MCF 10A (cell line): ENCODE data around the gene ATP10B. TPM values are rescaled to one million over a fixed set of nuclear protein-coding genes. Genes with fewer than 3 reads are reported as not detected.

Experiments used
- BruUV-seq: library from RNA; stranded (reverse); fragments of 400-500 nt; replicated peaks from 2 replicates; lab custom pipeline; 2021; lab: Mats Ljungman, UMichigan
- CTCF ChIA-PET: fragments of 300-600 bp; sonication (Branson Sonifier 250); formaldehyde crosslinking; extraction: SDS; loops from one replicate; lab custom pipeline; 2021; ENCODE audit warnings: antibody characterized with exemption, inconsistent platforms; lab: Yijun Ruan, JAX
- POLR2A ChIA-PET: fragments of 300-600, 350-650 bp; sonication (Branson Sonifier 250); formaldehyde crosslinking; extraction: SDS; loops from one replicate; lab custom pipeline; 2020; ENCODE audit warnings: antibody characterized with exemption, inconsistent platforms; lab: Yijun Ruan, JAX
- DNase-seq: peaks from one replicate; pipeline ENCODE4 v3.0.0-alpha.2; 2018; ENCODE audit not compliant: unreplicated experiment
- H3K27ac Mint-ChIP-seq: one replicate; pipeline ENCODE4 v1.8.0; 2022; ENCODE audit warnings: mild to moderate bottlenecking, low read depth, mixed read lengths; ENCODE audit not compliant: unreplicated experiment
- H3K27me3 Mint-ChIP-seq: one replicate; pipeline ENCODE4 v1.8.0; 2022; ENCODE audit warnings: mixed read lengths; ENCODE audit not compliant: insufficient read depth, unreplicated experiment
- H3K36me3 Mint-ChIP-seq: one replicate; pipeline ENCODE4 v1.8.0; 2022; ENCODE audit warnings: mild to moderate bottlenecking, moderate library complexity, mixed read lengths; ENCODE audit not compliant: insufficient read depth, unreplicated experiment
- H3K4me1 Mint-ChIP-seq: one replicate; pipeline ENCODE4 v1.8.0; 2022; ENCODE audit warnings: mixed read lengths; ENCODE audit not compliant: insufficient read depth, unreplicated experiment
- H3K4me3 Mint-ChIP-seq: one replicate; pipeline ENCODE4 v1.8.0; 2022; ENCODE audit warnings: mild to moderate bottlenecking, moderate library complexity, mixed read lengths; ENCODE audit not compliant: unreplicated experiment
- H3K9me3 Mint-ChIP-seq: one replicate; pipeline ENCODE4 v1.8.0; 2022; ENCODE audit warnings: mixed read lengths; ENCODE audit not compliant: unreplicated experiment
- intact Hi-C: fragments of 100-400 bp; cut with micrococcal nuclease; formaldehyde crosslinking; loops from 2 replicates; pipeline ENCODE4 v1.14.1; 2022
- total RNA-seq: library from RNA; stranded (reverse); gene quantifications from 2 replicates; pipeline ENCODE4 v1.2.3, GENCODE V29; 2022
- TF ChIP-seq, protein P1 (sequence below): fragments of 200-600 bp; IDR thresholded peaks from one replicate; pipeline ENCODE4 v1.8.0; 2022; ENCODE audit warnings: antibody characterized with exemption, mild to moderate bottlenecking; ENCODE audit not compliant: unreplicated experiment

Gene ATP10B
- total RNA-seq, 1 experiment from 2014 or later: not detected

GRCh38 chr5:160643616-160644240 is 208.3 kb downstream of the ATP10B start:
- Mint-ChIP-seq H3K4me3 (no peak overlapping the region), H3K36me3 (no peaks in the 10 kb centered on the region), H3K4me1 (no peaks in the 10 kb centered on the region), H3K27ac (no peak overlapping the region), H3K27me3 (peaks cover 10% of the 10 kb centered on the region), H3K9me3 (no peaks in the 10 kb centered on the region)
- intact Hi-C loops: loop anchor here (10.0 kb wide), 1 partner anchor 1031 kb away; no protein-coding TSS in a partner anchor
- TF ChIP-seq, protein P1, sequence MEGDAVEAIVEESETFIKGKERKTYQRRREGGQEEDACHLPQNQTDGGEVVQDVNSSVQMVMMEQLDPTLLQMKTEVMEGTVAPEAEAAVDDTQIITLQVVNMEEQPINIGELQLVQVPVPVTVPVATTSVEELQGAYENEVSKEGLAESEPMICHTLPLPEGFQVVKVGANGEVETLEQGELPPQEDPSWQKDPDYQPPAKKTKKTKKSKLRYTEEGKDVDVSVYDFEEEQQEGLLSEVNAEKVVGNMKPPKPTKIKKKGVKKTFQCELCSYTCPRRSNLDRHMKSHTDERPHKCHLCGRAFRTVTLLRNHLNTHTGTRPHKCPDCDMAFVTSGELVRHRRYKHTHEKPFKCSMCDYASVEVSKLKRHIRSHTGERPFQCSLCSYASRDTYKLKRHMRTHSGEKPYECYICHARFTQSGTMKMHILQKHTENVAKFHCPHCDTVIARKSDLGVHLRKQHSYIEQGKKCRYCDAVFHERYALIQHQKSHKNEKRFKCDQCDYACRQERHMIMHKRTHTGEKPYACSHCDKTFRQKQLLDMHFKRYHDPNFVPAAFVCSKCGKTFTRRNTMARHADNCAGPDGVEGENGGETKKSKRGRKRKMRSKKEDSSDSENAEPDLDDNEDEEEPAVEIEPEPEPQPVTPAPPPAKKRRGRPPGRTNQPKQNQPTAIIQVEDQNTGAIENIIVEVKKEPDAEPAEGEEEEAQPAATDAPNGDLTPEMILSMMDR: no peak
- no TSS peak for BruUV-seq
- CTCF ChIA-PET: interaction anchor here (0.7 kb wide), 1 partner anchor 138 kb away, joined by 3 read pairs; no protein-coding TSS in a partner anchor
- no peak for DNase-seq
- POLR2A ChIA-PET: no interaction called here

DNA sequence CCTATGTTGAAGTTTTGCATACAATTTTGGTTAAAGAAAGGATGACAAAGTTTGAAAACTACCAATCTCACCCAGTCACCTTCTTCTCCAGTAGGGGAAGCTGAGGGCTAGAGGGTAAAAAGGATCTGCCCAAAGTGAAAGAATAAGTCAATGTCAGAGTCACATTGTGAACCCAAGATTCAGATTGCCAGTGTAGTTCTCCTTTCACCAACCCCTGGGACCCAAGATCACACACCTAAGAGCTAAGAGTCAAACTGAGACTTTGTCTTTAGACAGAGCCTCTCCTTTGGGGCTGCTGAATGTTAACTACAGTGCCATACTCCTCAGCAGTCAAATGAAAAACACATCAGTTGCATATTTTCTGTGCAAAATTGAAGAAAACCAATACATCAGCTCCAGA is 210.6 kb downstream of the ATP10B start:
- ChIA-PET CTCF (interaction anchor here (2.1 kb wide), 1 partner anchor 8 kb away, joined by 11 read pairs; no protein-coding TSS in a partner anchor), POLR2A (no interaction called here)
- Mint-ChIP-seq H3K4me1 (no peaks in the 10 kb centered on the region), H3K36me3 (no peaks in the 10 kb centered on the region), H3K4me3 (no peak overlapping the region), H3K27me3 (peaks cover 18% of the 10 kb centered on the region), H3K9me3 (peaks cover 11% of the 10 kb centered on the region), H3K27ac (no peak overlapping the region)
- BruUV-seq: no TSS peak
- TF ChIP-seq, protein P1: no peak
- DNase-seq: no peak
- intact Hi-C loops: loop anchor here (10.0 kb wide), 1 partner anchor 1033 kb away; no protein-coding TSS in a partner anchor

DNA sequence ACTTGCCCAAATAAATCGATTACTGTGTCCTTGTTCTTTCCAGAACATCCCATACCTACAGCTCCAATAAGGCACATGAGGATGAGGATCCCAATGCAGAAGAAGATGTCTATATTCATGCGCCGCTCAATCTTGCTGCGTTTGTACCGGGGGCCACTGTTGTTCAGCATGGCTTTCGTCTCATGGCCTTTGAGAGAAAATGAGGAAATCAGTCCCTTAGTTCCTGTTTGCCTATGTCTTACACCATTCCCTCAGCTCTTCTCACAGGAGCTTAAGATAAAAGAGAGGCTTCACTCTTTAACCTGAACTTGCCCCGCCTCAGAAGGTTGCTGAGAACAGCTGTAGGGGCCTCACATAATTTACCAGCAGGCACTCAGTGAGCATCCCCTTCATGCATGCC is 211.6 kb downstream of the ATP10B start:
- CTCF ChIA-PET: interaction anchor here (1.1 to 2.1 kb wide), 2 partner anchors 9 to 101 kb away, joined by 3 to 11 read pairs; no protein-coding TSS in a partner anchor
- TF ChIP-seq, protein P1: no peak
- no peak for DNase-seq
- intact Hi-C loops: loop anchor here (10.0 kb wide), 1 partner anchor 1034 kb away; no protein-coding TSS in a partner anchor
- no TSS peak for BruUV-seq
- no peaks in the 10 kb centered on the region for H3K36me3 Mint-ChIP-seq
- no peaks in the 10 kb centered on the region for H3K4me1 Mint-ChIP-seq
- peaks cover 15% of the 10 kb centered on the region for H3K9me3 Mint-ChIP-seq
- POLR2A ChIA-PET: no interaction called here
- peaks cover 18% of the 10 kb centered on the region for H3K27me3 Mint-ChIP-seq
- H3K27ac Mint-ChIP-seq: no peak overlapping the region
- no peak overlapping the region for H3K4me3 Mint-ChIP-seq

DNA sequence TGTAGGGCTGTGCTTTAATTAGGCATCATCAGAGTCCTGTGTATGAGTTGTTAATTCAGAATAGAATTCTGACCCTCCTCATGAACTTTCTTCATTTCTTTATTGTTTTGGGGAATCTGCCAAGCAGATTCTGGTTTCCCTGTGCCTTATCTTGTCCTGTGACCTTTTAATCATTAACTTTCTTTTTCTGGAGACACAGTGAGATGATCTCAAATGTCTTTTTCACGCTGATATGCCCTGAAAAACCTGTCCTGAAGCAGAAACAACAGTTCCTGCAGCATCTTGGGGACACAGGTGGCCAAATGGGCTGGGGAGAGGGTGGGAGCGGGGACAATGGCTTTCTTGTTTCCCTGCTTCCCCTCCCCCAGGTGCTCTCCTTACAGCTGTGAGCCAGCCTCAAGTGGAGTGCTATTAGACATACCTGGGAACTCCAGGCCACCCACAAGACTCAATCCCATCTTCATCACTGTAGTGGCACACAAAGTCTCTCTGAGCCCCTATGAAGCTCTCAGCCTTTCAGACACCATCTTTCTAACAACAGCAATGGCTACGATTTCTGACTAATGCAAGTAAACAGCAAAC is 213.8 kb downstream of the ATP10B start:
- no peaks in the 10 kb centered on the region for H3K4me1 Mint-ChIP-seq
- H3K27ac Mint-ChIP-seq: no peak overlapping the region
- intact Hi-C loops: no loop called here
- H3K4me3 Mint-ChIP-seq: no peak overlapping the region
- peaks cover 7% of the 10 kb centered on the region for H3K36me3 Mint-ChIP-seq
- BruUV-seq: no TSS peak
- no peak for DNase-seq
- H3K27me3 Mint-ChIP-seq: peaks cover 18% of the 10 kb centered on the region
- TF ChIP-seq, protein P1: no peak
- CTCF ChIA-PET: interaction anchor here (0.6 to 1.1 kb wide), 2 partner anchors 9 to 249 kb away, joined by 3 to 5 read pairs; no protein-coding TSS in a partner anchor
- POLR2A ChIA-PET: interaction anchor here (0.6 kb wide), 1 partner anchor 100 kb away, joined by 4 read pairs; no protein-coding TSS in a partner anchor
- H3K9me3 Mint-ChIP-seq: peaks cover 24% of the 10 kb centered on the region
